K562 (cell line): ENCODE measurements around the gene CFAP69. TPM values are rescaled to one million over a fixed set of nuclear protein-coding genes. Genes with fewer than 3 reads are reported as not detected.

Source experiments
- ELF1 ChIP-seq: fragments of 200-800 bp; sonication (Bioruptor generic); IDR thresholded peaks from 2 replicates; pipeline ENCODE4 v1.6.1; 2016; ENCODE audit warnings: missing genetic modification characterization, missing compliant biosample characterization
- ESRRA ChIP-seq: fragments of 450-650 bp; IDR thresholded peaks from 2 replicates; pipeline ENCODE4 v1.6.1; 2014; ENCODE audit warnings: low read depth, mild to moderate bottlenecking, moderate library complexity, borderline replicate concordance
- GTF2A2 ChIP-seq: IDR thresholded peaks from 2 replicates; pipeline ENCODE4 v1.6.1; 2016; ENCODE audit warnings: mild to moderate bottlenecking, missing genetic modification characterization, missing compliant biosample characterization
- POLR2A ChIP-seq: fragments of 450-650 bp; conservative IDR thresholded peaks from 2 replicates; pipeline ENCODE4 v1.6.1; 2016
- STAT5B ChIP-seq: fragments of 250-450 bp; sonication (Bioruptor Pico); IDR thresholded peaks from 2 replicates; pipeline ENCODE4 v1.8.0; 2021; ENCODE audit warnings: mild to moderate bottlenecking, inconsistent platforms
- ZNF197 ChIP-seq: fragments of 200-800 bp; sonication (Bioruptor generic); IDR thresholded peaks from 2 replicates; pipeline ENCODE4 v1.6.1; 2016; ENCODE audit warnings: low read depth, missing genetic modification characterization, missing compliant biosample characterization
- polyA plus RNA-seq, 8 experiments: library from polyadenylated mRNA; depleted of rRNA in 4 of 8; stranded (reverse) in 5 of 8; unstranded in 3 of 8; fragments of >200 nt; fragmentation: Nextera tagmentation in 2 of 8; fragmentation: Illumina TruSeq in 1 of 8; extraction: Ambion mirVana in 2 of 8; extraction: Trizol in 1 of 8; gene quantifications; 2 replicates each; pipeline versions ENCODE4 v1.2.1 to v1.2.3, GENCODE V29; 2011 to 2014; ENCODE audit warnings: inconsistent platforms in 1 of 8, missing spikeins in 1 of 8
- total RNA-seq, 7 experiments: library from RNA; depleted of rRNA in 6 of 7; stranded (reverse); fragments of >200 nt in 6 of 7; fragmentation: Illumina TruSeq in 2 of 7; extraction: Trizol in 2 of 7; gene quantifications; 2 replicates each; pipeline versions ENCODE4 v1.2.1 to v1.2.3, GENCODE V29; 2011 to 2021; ENCODE audit warnings: low replicate concordance in 1 of 7
- TF ChIP-seq, protein P1 (sequence below): fragments of 200-600 bp; sonication (generic); IDR thresholded peaks from one replicate; pipeline ENCODE4 v1.6.1; 2012; ENCODE audit warnings: mild to moderate bottlenecking, low read depth, low read length, inconsistent platforms
- TF ChIP-seq, protein P2 (sequence below), 2 experiments: IDR thresholded peaks in 1 of 2; conservative IDR thresholded peaks in 1 of 2; 2 replicates each; pipeline ENCODE4 v1.6.1; 2016; ENCODE audit warnings: low read depth in 2 of 2, mild to moderate bottlenecking in 1 of 2, missing compliant biosample characterization in 1 of 2, missing genetic modification characterization in 1 of 2, moderate library complexity in 1 of 2
- TF ChIP-seq, protein P3 (sequence below): fragments of 200-800 bp; sonication (Bioruptor generic); IDR thresholded peaks from 2 replicates; pipeline ENCODE4 v1.6.1; 2017; ENCODE audit warnings: missing genetic modification characterization, missing compliant biosample characterization

Gene CFAP69
- total and polyA plus RNA-seq, 9 of the 15 experiments (the other 6 are each of a cell fraction or from before 2014, with no cell fraction given) = 0.24 to 5.1 (median 1.7) TPM

DNA sequence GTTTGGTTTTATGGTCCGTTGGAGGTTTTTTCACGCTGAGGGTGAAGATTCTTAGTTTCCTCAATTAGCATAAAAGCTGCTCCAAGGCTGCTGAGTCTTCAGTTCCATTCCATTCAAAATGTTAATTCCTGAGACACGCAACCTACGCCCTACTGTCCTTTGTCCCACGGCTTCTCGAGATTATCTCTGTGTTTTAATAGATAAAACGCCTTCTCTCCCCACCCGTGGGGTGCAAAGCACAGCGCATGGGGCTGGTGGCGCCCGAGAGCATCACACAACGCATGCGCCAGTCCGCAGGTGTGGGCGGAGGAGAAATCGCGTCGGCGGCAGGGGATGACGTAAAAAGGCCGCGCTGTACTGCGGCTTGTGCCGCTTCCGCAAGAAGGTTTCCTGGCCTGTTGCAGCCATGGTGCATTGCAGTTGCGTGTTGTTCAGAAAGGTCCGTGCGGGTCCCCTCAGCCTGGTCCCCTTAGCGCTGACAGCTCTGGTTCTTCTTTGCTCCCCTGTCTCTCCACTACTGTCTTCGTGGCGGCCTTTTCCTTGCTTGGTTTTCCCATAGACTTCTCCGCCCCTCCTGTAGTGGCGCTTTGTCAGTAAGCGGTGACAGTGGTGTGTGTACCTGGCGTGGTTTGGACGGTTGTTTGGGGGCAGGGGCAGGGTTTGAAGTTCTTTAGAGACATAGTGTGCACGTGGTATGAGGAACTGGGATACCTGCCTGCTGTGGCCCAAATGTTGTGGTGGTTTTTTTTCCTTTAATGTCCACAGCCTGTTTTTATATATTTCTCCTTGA lies 101.6 kb downstream of the CFAP69 start, which contains the start of gene GTPBP10 (continued):
- TF ChIP-seq, protein P1, sequence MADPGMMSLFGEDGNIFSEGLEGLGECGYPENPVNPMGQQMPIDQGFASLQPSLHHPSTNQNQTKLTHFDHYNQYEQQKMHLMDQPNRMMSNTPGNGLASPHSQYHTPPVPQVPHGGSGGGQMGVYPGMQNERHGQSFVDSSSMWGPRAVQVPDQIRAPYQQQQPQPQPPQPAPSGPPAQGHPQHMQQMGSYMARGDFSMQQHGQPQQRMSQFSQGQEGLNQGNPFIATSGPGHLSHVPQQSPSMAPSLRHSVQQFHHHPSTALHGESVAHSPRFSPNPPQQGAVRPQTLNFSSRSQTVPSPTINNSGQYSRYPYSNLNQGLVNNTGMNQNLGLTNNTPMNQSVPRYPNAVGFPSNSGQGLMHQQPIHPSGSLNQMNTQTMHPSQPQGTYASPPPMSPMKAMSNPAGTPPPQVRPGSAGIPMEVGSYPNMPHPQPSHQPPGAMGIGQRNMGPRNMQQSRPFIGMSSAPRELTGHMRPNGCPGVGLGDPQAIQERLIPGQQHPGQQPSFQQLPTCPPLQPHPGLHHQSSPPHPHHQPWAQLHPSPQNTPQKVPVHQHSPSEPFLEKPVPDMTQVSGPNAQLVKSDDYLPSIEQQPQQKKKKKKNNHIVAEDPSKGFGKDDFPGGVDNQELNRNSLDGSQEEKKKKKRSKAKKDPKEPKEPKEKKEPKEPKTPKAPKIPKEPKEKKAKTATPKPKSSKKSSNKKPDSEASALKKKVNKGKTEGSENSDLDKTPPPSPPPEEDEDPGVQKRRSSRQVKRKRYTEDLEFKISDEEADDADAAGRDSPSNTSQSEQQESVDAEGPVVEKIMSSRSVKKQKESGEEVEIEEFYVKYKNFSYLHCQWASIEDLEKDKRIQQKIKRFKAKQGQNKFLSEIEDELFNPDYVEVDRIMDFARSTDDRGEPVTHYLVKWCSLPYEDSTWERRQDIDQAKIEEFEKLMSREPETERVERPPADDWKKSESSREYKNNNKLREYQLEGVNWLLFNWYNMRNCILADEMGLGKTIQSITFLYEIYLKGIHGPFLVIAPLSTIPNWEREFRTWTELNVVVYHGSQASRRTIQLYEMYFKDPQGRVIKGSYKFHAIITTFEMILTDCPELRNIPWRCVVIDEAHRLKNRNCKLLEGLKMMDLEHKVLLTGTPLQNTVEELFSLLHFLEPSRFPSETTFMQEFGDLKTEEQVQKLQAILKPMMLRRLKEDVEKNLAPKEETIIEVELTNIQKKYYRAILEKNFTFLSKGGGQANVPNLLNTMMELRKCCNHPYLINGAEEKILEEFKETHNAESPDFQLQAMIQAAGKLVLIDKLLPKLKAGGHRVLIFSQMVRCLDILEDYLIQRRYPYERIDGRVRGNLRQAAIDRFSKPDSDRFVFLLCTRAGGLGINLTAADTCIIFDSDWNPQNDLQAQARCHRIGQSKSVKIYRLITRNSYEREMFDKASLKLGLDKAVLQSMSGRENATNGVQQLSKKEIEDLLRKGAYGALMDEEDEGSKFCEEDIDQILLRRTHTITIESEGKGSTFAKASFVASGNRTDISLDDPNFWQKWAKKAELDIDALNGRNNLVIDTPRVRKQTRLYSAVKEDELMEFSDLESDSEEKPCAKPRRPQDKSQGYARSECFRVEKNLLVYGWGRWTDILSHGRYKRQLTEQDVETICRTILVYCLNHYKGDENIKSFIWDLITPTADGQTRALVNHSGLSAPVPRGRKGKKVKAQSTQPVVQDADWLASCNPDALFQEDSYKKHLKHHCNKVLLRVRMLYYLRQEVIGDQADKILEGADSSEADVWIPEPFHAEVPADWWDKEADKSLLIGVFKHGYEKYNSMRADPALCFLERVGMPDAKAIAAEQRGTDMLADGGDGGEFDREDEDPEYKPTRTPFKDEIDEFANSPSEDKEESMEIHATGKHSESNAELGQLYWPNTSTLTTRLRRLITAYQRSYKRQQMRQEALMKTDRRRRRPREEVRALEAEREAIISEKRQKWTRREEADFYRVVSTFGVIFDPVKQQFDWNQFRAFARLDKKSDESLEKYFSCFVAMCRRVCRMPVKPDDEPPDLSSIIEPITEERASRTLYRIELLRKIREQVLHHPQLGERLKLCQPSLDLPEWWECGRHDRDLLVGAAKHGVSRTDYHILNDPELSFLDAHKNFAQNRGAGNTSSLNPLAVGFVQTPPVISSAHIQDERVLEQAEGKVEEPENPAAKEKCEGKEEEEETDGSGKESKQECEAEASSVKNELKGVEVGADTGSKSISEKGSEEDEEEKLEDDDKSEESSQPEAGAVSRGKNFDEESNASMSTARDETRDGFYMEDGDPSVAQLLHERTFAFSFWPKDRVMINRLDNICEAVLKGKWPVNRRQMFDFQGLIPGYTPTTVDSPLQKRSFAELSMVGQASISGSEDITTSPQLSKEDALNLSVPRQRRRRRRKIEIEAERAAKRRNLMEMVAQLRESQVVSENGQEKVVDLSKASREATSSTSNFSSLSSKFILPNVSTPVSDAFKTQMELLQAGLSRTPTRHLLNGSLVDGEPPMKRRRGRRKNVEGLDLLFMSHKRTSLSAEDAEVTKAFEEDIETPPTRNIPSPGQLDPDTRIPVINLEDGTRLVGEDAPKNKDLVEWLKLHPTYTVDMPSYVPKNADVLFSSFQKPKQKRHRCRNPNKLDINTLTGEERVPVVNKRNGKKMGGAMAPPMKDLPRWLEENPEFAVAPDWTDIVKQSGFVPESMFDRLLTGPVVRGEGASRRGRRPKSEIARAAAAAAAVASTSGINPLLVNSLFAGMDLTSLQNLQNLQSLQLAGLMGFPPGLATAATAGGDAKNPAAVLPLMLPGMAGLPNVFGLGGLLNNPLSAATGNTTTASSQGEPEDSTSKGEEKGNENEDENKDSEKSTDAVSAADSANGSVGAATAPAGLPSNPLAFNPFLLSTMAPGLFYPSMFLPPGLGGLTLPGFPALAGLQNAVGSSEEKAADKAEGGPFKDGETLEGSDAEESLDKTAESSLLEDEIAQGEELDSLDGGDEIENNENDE = no peak
- peak; percentile 98 for TF ChIP-seq POLR2A
- peak; percentile 82 for TF ChIP-seq ESRRA
- no peak for TF ChIP-seq ZNF197 (CRISPR knock-in tag)
- TF ChIP-seq, protein P2, sequence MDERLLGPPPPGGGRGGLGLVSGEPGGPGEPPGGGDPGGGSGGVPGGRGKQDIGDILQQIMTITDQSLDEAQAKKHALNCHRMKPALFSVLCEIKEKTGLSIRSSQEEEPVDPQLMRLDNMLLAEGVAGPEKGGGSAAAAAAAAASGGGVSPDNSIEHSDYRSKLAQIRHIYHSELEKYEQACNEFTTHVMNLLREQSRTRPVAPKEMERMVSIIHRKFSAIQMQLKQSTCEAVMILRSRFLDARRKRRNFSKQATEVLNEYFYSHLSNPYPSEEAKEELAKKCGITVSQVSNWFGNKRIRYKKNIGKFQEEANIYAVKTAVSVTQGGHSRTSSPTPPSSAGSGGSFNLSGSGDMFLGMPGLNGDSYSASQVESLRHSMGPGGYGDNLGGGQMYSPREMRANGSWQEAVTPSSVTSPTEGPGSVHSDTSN (CRISPR knock-in tag; IDR thresholded peaks at IDR 0.05; ENCODE audit: low read depth) = no peak
- TF ChIP-seq, protein P2 (tag; conservative IDR thresholded peaks at IDR 0.05; ENCODE audit: low read depth) = no peak
- TF ChIP-seq, protein P3, sequence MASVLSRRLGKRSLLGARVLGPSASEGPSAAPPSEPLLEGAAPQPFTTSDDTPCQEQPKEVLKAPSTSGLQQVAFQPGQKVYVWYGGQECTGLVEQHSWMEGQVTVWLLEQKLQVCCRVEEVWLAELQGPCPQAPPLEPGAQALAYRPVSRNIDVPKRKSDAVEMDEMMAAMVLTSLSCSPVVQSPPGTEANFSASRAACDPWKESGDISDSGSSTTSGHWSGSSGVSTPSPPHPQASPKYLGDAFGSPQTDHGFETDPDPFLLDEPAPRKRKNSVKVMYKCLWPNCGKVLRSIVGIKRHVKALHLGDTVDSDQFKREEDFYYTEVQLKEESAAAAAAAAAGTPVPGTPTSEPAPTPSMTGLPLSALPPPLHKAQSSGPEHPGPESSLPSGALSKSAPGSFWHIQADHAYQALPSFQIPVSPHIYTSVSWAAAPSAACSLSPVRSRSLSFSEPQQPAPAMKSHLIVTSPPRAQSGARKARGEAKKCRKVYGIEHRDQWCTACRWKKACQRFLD (CRISPR knock-in tag) = peak; percentile 75; the same call in 1 of the 2 replicates
- peak; percentile 99 for TF ChIP-seq ELF1
- no peak for TF ChIP-seq STAT5B (CRISPR knock-in tag)
- no peak for TF ChIP-seq GTF2A2 (tag)
